Ovary (tissue), 3 donors: ENCODE results near the gene SLC30A10.

ENCODE experiments used
- CTCF ChIP-seq, 3 donors: fragments of 450-650 bp in 2 of 3; fragments of 200-600 bp in 1 of 3; IDR thresholded peaks; one replicate each; pipeline versions ENCODE4 v1.5.1 to v1.8.0; 2016 to 2022; ENCODE audit warnings: antibody characterized with exemption in 3 of 3, mild to moderate bottlenecking in 1 of 3
- POLR2A ChIP-seq: fragments of 450-650 bp; IDR thresholded peaks from one replicate; pipeline ENCODE4 v1.6.1; 2017; ENCODE audit warnings: antibody characterized with exemption, mild to moderate bottlenecking, moderate library complexity
- donor health status: DM: no; HTN: no; CAD: no.

- TF ChIP-seq CTCF (IDR thresholded peaks at IDR 0.05) (no peak), POLR2A (no peak)
These were observed 37.1 kb upstream of the SLC30A10 start for GRCh38 chr1:219965285-219966070.
